ENCODE data around the gene MPHOSPH9. TPM values are rescaled to one million over a fixed set of nuclear protein-coding genes. Genes with fewer than 3 reads are reported as not detected.

MPHOSPH9 gene
- total and polyA plus RNA-seq, 2 donors: 25.5 to 106 TPM

DNA sequence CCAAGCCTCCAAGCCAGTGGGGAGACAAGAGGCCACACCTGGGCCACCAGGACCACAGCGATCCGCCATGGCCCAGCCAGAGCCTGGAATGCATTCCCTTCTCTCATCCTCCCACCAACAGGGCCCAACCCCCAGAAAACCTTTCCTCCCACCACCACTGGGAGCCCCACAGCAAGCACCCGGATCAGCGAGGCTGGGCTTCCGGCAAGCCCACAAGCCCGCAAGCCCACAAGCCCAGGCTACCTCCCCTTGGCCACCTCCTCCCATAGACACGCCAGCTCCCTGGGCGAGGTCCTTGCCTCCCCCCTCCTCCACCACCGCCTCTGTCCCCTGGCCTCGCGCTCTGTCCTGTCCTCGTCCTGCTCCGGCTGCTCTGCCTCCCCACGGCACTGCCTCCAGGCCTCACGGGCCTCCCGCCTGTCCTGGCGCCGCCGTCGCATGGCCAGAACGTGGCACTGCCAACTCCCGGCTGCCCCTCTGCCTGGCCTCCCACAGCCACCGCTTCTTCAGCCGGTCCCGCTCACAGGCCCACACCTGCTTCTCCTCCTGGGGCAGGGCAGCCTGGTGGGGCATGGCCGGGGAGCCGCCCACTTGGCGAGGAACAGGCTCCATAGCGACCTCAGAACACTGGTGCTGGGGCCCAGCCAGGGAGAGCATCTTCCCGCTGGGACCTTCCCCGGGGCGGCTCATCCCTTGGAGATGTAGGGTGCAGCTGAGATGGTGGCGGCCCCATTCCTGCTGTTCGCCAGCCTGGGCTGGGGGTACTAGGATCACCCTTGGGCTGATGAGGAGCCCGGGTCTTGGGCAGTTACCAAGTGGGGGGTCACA, 33.1 kb upstream of the MPHOSPH9 start:
- H3K4me1 ChIP-seq (ENCODE audit: control insufficient read depth in 2 of 2, insufficient read depth in 2 of 2, low read length in 2 of 2): peaks cover 14 to 33% of the 10 kb centered on the region in 2 donors
- no peak for DNase-seq (ENCODE audit: low read depth in 6 of 9, low spot score in 9 of 9)
- H3K4me3 ChIP-seq (ENCODE audit: low read length in 2 of 2): no peak overlapping the region
- WGBS: 98% methylated on average over 35 of the region's 35 CpGs
- H3K27me3 ChIP-seq (ENCODE audit: control insufficient read depth in 2 of 2, insufficient read depth in 1 of 2, low read length in 1 of 2): peaks cover 0 to 13% of the 10 kb centered on the region in 2 donors
- no peak overlapping the region for H3K27ac ChIP-seq (ENCODE audit: low read depth in 1 of 2, low read length in 1 of 2)
- H3K36me3 ChIP-seq (ENCODE audit: control insufficient read depth in 2 of 2, insufficient read depth in 2 of 2, low read length in 1 of 2): peaks cover 35 to 47% of the 10 kb centered on the region in 2 donors
- H3K9me3 ChIP-seq (ENCODE audit: control insufficient read depth in 2 of 2, insufficient read depth in 1 of 2, low read length in 1 of 2): peaks cover 0 to 9% of the 10 kb centered on the region in 2 donors

- WGBS: 75% methylated on average over 7 of the region's 7 CpGs
- no peaks in the 10 kb centered on the region for H3K9me3 ChIP-seq (ENCODE audit: control insufficient read depth in 2 of 2, insufficient read depth in 1 of 2, low read length in 1 of 2)
- peaks cover 35 to 58% of the 10 kb centered on the region in 2 donors for H3K36me3 ChIP-seq (ENCODE audit: control insufficient read depth in 2 of 2, insufficient read depth in 2 of 2, low read length in 1 of 2)
- H3K27ac ChIP-seq (ENCODE audit: low read depth in 1 of 2, low read length in 1 of 2): no peak overlapping the region
- peaks cover 0 to 4% of the 10 kb centered on the region in 2 donors for H3K27me3 ChIP-seq (ENCODE audit: control insufficient read depth in 2 of 2, insufficient read depth in 1 of 2, low read length in 1 of 2)
- DNase-seq (ENCODE audit: low read depth in 6 of 9, low spot score in 9 of 9): no peak
- H3K4me3 ChIP-seq (ENCODE audit: low read length in 2 of 2): no peak overlapping the region
- peaks cover 14 to 23% of the 10 kb centered on the region in 2 donors for H3K4me1 ChIP-seq (ENCODE audit: control insufficient read depth in 2 of 2, insufficient read depth in 2 of 2, low read length in 2 of 2)
Observed at GRCh38 chr12:123264642-123265041, 31.7 kb upstream of the MPHOSPH9 start.

GRCh38 chr12:123263196-123263817, 30.4 kb upstream of the MPHOSPH9 start:
- WGBS: 98% methylated on average over 8 of the region's 8 CpGs
- Histone ChIP-seq H3K27ac (ENCODE audit: low read depth in 1 of 2, low read length in 1 of 2) (no peak overlapping the region), H3K36me3 (ENCODE audit: control insufficient read depth in 2 of 2, insufficient read depth in 2 of 2, low read length in 1 of 2) (peaks cover 48 to 72% of the 10 kb centered on the region in 2 donors), H3K4me3 (ENCODE audit: low read length in 2 of 2) (no peak overlapping the region), H3K27me3 (ENCODE audit: control insufficient read depth in 2 of 2, insufficient read depth in 1 of 2, low read length in 1 of 2) (no peaks in the 10 kb centered on the region), H3K9me3 (ENCODE audit: control insufficient read depth in 2 of 2, insufficient read depth in 1 of 2, low read length in 1 of 2) (no peaks in the 10 kb centered on the region), H3K4me1 (ENCODE audit: control insufficient read depth in 2 of 2, insufficient read depth in 2 of 2, low read length in 2 of 2) (peaks cover 4 to 12% of the 10 kb centered on the region in 2 donors)
- no peak for DNase-seq (ENCODE audit: low read depth in 6 of 9, low spot score in 9 of 9)

GRCh38 chr12:123261196-123261595, 28.3 kb upstream of the MPHOSPH9 start:
- Histone ChIP-seq H3K9me3 (ENCODE audit: control insufficient read depth in 2 of 2, insufficient read depth in 1 of 2, low read length in 1 of 2) (no peaks in the 10 kb centered on the region), H3K4me3 (ENCODE audit: low read length in 2 of 2) (no peak overlapping the region), H3K4me1 (ENCODE audit: control insufficient read depth in 2 of 2, insufficient read depth in 2 of 2, low read length in 2 of 2) (peaks cover 0 to 3% of the 10 kb centered on the region in 2 donors), H3K27me3 (ENCODE audit: control insufficient read depth in 2 of 2, insufficient read depth in 1 of 2, low read length in 1 of 2) (no peaks in the 10 kb centered on the region), H3K36me3 (ENCODE audit: control insufficient read depth in 2 of 2, insufficient read depth in 2 of 2, low read length in 1 of 2) (peaks cover 58 to 85% of the 10 kb centered on the region in 2 donors), H3K27ac (ENCODE audit: low read depth in 1 of 2, low read length in 1 of 2) (no peak overlapping the region)
- WGBS: 98% methylated on average over 4 of the region's 4 CpGs
- no peak for DNase-seq (ENCODE audit: low read depth in 6 of 9, low spot score in 9 of 9)

GRCh38 chr12:123260081-123260480, 27.1 kb upstream of the MPHOSPH9 start:
- DNase-seq (ENCODE audit: low read depth in 6 of 9, low spot score in 9 of 9): no peak
- Histone ChIP-seq H3K36me3 (ENCODE audit: control insufficient read depth in 2 of 2, insufficient read depth in 2 of 2, low read length in 1 of 2) (peaks cover 63 to 85% of the 10 kb centered on the region in 2 donors), H3K4me1 (ENCODE audit: control insufficient read depth in 2 of 2, insufficient read depth in 2 of 2, low read length in 2 of 2) (peaks cover 0 to 3% of the 10 kb centered on the region in 2 donors), H3K4me3 (ENCODE audit: low read length in 2 of 2) (no peak overlapping the region), H3K9me3 (ENCODE audit: control insufficient read depth in 2 of 2, insufficient read depth in 1 of 2, low read length in 1 of 2) (no peaks in the 10 kb centered on the region), H3K27me3 (ENCODE audit: control insufficient read depth in 2 of 2, insufficient read depth in 1 of 2, low read length in 1 of 2) (no peaks in the 10 kb centered on the region), H3K27ac (ENCODE audit: low read depth in 1 of 2, low read length in 1 of 2) (no peak overlapping the region)
- WGBS: 94% methylated on average over 9 of the region's 9 CpGs

GRCh38 chr12:123258593-123258992, 25.7 kb upstream of the MPHOSPH9 start:
- no peaks in the 10 kb centered on the region for H3K9me3 ChIP-seq (ENCODE audit: control insufficient read depth in 2 of 2, insufficient read depth in 1 of 2, low read length in 1 of 2)
- peaks cover 72 to 91% of the 10 kb centered on the region in 2 donors for H3K36me3 ChIP-seq (ENCODE audit: control insufficient read depth in 2 of 2, insufficient read depth in 2 of 2, low read length in 1 of 2)
- H3K4me3 ChIP-seq (ENCODE audit: low read length in 2 of 2): no peak overlapping the region
- no peak overlapping the region for H3K27ac ChIP-seq (ENCODE audit: low read depth in 1 of 2, low read length in 1 of 2)
- H3K4me1 ChIP-seq (ENCODE audit: control insufficient read depth in 2 of 2, insufficient read depth in 2 of 2, low read length in 2 of 2): peaks cover 0 to 3% of the 10 kb centered on the region in 2 donors
- 98% methylated on average over 4 of the region's 4 CpGs for WGBS
- no peak for DNase-seq (ENCODE audit: low read depth in 6 of 9, low spot score in 9 of 9)
- H3K27me3 ChIP-seq (ENCODE audit: control insufficient read depth in 2 of 2, insufficient read depth in 1 of 2, low read length in 1 of 2): no peaks in the 10 kb centered on the region

- no peaks in the 10 kb centered on the region for H3K9me3 ChIP-seq (ENCODE audit: control insufficient read depth in 2 of 2, insufficient read depth in 1 of 2, low read length in 1 of 2)
- no peaks in the 10 kb centered on the region for H3K27me3 ChIP-seq (ENCODE audit: control insufficient read depth in 2 of 2, insufficient read depth in 1 of 2, low read length in 1 of 2)
- peaks cover 0 to 15% of the 10 kb centered on the region in 2 donors for H3K4me1 ChIP-seq (ENCODE audit: control insufficient read depth in 2 of 2, insufficient read depth in 2 of 2, low read length in 2 of 2)
- H3K4me3 ChIP-seq (ENCODE audit: low read length in 2 of 2): no peak overlapping the region
- DNase-seq (ENCODE audit: low read depth in 6 of 9, low spot score in 9 of 9): no peak
- WGBS: 90% methylated on average over 5 of the region's 5 CpGs
- H3K36me3 ChIP-seq (ENCODE audit: control insufficient read depth in 2 of 2, insufficient read depth in 2 of 2, low read length in 1 of 2): peaks cover 85 to 88% of the 10 kb centered on the region in 2 donors
- H3K27ac ChIP-seq (ENCODE audit: low read depth in 1 of 2, low read length in 1 of 2): no peak overlapping the region
Observed at GRCh38 chr12:123254853-123255446, 22.0 kb upstream of the MPHOSPH9 start.

DNA sequence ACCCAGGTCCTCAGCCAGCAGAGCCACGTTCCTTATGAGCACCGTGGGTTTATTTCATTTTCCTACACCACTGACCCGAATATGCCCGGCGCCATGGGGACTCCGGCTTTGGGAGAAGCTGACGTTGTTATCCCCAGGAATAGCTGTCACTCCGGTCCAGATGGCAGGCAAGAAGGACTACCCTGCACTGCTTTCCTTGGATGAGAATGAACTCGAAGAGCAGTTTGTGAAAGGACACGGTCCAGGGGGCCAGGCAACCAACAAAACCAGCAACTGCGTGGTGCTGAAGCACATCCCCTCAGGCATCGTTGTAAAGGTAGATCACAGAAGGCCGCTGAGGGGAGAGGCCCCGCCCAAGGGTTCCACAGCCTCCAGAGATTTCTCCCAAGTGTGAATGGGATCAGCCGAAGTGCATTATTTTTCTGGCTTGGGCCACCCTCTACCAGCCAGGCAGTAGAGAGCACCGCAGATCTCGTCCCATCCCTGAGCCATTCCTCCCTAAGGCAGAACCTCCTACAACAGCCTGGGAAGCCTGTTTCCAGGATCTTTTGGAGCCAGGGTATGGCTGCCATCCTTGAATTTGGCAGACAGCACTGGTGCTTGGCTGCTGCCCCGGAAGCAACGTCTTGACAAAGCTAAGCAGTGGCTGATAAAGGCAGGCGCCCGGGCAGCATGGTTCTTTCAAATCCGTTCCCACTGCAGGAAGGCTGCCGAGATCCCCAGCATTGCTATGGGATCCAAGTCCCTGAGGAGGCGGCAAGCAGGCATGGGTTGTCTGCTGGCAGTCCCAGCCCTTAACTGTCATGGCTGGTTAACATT, 20.9 kb upstream of the MPHOSPH9 start:
- H3K27me3 ChIP-seq (ENCODE audit: control insufficient read depth in 2 of 2, insufficient read depth in 1 of 2, low read length in 1 of 2): no peaks in the 10 kb centered on the region
- peaks cover 85 to 87% of the 10 kb centered on the region in 2 donors for H3K36me3 ChIP-seq (ENCODE audit: control insufficient read depth in 2 of 2, insufficient read depth in 2 of 2, low read length in 1 of 2)
- no peak for DNase-seq (ENCODE audit: low read depth in 6 of 9, low spot score in 9 of 9)
- H3K27ac ChIP-seq (ENCODE audit: low read depth in 1 of 2, low read length in 1 of 2): no peak overlapping the region
- H3K4me3 ChIP-seq (ENCODE audit: low read length in 2 of 2): no peak overlapping the region
- peaks cover 0 to 14% of the 10 kb centered on the region in 2 donors for H3K4me1 ChIP-seq (ENCODE audit: control insufficient read depth in 2 of 2, insufficient read depth in 2 of 2, low read length in 2 of 2)
- 97% methylated on average over 24 of the region's 24 CpGs for WGBS
- H3K9me3 ChIP-seq (ENCODE audit: control insufficient read depth in 2 of 2, insufficient read depth in 1 of 2, low read length in 1 of 2): no peaks in the 10 kb centered on the region

Data from thymus (tissue), 11 donors.